Thoracic aorta (tissue), 2 donors: ENCODE measurements around the gene PFAS. TPM values are rescaled to one million over a fixed set of nuclear protein-coding genes. Genes with fewer than 3 reads are reported as not detected.
A peak's percentile ranks its signal among the peaks of the same experiment; 100 is the strongest.

Experiments
- ATAC-seq: fragments of 150-250 bp; one replicate; pipeline ENCODE4 v1.8.0; 2017; ENCODE audit warnings: low read depth; ENCODE audit not compliant: insufficient number of reproducible peaks, low FRiP score
- DNase-seq: peaks from one replicate; pipeline ENCODE4 v3.0.0-alpha.2; 2020; ENCODE audit warnings: low spot score
- H3K27ac ChIP-seq, 2 donors: fragments of 200-600 bp; sonication (generic); 1 replicate in 1 of 2; 2 replicates in 1 of 2; pipeline ENCODE4 v1.5.1; 2016; ENCODE audit warnings: mild to moderate bottlenecking in 2 of 2, moderate library complexity in 2 of 2
- H3K27me3 ChIP-seq: fragments of 200-600 bp; sonication (generic); replicated peaks from 2 replicates; pipeline ENCODE4 v1.6.0; 2016; ENCODE audit warnings: mild to moderate bottlenecking; ENCODE audit not compliant: insufficient read depth
- H3K36me3 ChIP-seq: fragments of 200-600 bp; sonication (generic); one replicate; pipeline ENCODE4 v1.5.1; 2016
- H3K4me1 ChIP-seq, 2 donors: fragments of 200-600 bp; sonication (generic); 1 replicate in 1 of 2; 2 replicates in 1 of 2; pipeline versions ENCODE4 v1.5.1 to v1.6.0; 2016; ENCODE audit warnings: low read depth in 2 of 2, mild to moderate bottlenecking in 1 of 2; ENCODE audit not compliant: control insufficient read depth in 1 of 2
- H3K4me3 ChIP-seq: fragments of 200-600 bp; sonication (generic); 2 replicates; pipeline ENCODE4 v1.5.1; 2016; ENCODE audit warnings: mild to moderate bottlenecking
- H3K9me3 ChIP-seq: fragments of 200-600 bp; sonication (generic); 2 replicates; pipeline ENCODE4 v1.5.1; 2016
- total RNA-seq, 2 donors: library from RNA; depleted of rRNA; stranded (reverse); fragments of >200 nt; gene quantifications; one replicate each; pipeline versions ENCODE4 v1.1.0 to v1.2.3, GENCODE V29; 2016
- TF ChIP-seq, protein P1 (sequence below): fragments of 200-600 bp; sonication (generic); IDR thresholded peaks from one replicate; pipeline ENCODE4 v1.5.1; 2019; ENCODE audit warnings: antibody characterized with exemption

The PFAS gene
- total RNA-seq, 2 donors from 2014 or later, result 13.2 to 15.2 TPM

DNA sequence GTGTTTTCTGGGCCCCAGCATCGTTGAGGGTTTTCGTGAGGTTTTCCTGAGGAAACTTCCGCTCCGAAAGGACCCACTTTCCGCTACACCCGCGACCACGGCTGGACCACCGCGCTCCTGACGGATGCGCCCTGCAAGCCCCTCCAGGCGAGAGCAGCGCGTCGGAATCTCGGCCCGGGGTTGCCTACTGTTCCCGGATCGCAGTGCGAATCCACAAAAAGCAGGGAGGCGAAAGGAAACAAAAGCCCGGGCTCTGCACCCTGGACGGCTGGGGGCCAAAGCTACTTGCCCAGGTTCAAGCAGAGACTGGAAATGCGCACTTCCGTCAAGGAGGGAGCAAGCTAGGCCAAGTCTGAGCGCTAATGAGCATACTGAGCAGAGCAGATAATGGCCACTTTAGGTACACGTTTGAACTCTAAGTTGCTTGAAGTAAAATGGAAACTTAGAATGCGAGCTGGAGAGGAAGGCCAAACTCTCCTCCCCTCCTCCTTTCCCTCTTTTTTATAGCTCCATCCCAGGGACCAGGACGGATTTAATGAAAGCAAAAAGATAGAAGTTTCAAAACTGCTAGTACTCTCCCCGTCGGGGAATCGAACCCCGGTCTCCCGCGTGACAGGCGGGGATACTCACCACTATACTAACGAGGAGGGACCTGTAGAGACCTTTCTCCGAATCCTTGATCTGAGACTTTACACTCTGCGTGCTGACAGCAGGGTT lies 27.3 kb upstream of the PFAS start:
- peaks cover 9 to 15% of the 10 kb centered on the region in 2 donors for H3K4me1 ChIP-seq
- peak; percentile 68 for ATAC-seq
- TF ChIP-seq, protein P1, sequence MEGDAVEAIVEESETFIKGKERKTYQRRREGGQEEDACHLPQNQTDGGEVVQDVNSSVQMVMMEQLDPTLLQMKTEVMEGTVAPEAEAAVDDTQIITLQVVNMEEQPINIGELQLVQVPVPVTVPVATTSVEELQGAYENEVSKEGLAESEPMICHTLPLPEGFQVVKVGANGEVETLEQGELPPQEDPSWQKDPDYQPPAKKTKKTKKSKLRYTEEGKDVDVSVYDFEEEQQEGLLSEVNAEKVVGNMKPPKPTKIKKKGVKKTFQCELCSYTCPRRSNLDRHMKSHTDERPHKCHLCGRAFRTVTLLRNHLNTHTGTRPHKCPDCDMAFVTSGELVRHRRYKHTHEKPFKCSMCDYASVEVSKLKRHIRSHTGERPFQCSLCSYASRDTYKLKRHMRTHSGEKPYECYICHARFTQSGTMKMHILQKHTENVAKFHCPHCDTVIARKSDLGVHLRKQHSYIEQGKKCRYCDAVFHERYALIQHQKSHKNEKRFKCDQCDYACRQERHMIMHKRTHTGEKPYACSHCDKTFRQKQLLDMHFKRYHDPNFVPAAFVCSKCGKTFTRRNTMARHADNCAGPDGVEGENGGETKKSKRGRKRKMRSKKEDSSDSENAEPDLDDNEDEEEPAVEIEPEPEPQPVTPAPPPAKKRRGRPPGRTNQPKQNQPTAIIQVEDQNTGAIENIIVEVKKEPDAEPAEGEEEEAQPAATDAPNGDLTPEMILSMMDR, result no peak
- H3K27me3 ChIP-seq, result no peaks in the 10 kb centered on the region
- H3K4me3 ChIP-seq, result peak overlapping the region; percentile 94
- peak overlapping the region; percentile 97 to 100 for H3K27ac ChIP-seq
- H3K36me3 ChIP-seq, result no peaks in the 10 kb centered on the region
- H3K9me3 ChIP-seq, result no peaks in the 10 kb centered on the region
- peak; percentile 81 for DNase-seq

DNA sequence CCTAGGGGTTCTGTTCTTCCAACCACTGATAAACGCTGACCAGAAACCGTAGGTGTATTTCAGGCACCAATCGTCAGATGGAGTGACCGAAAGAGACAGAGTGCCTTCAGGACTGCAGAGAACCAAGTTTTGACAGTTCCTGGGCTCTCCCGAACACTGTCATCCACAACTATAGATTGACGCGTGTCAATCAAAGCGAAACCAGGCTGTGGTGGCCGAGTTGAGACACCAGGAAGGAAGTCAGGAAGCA lies 26.8 kb upstream of the PFAS start:
- DNase-seq, result no peak
- Histone ChIP-seq H3K36me3 (no peaks in the 10 kb centered on the region), H3K4me3 (peak overlapping the region; percentile 94), H3K27me3 (no peaks in the 10 kb centered on the region), H3K4me1 (peaks cover 9 to 20% of the 10 kb centered on the region in 2 donors), H3K9me3 (no peaks in the 10 kb centered on the region), H3K27ac (peak overlapping the region; percentile 97 to 100)
- ATAC-seq, result no peak
- TF ChIP-seq, protein P1, result no peak

DNA sequence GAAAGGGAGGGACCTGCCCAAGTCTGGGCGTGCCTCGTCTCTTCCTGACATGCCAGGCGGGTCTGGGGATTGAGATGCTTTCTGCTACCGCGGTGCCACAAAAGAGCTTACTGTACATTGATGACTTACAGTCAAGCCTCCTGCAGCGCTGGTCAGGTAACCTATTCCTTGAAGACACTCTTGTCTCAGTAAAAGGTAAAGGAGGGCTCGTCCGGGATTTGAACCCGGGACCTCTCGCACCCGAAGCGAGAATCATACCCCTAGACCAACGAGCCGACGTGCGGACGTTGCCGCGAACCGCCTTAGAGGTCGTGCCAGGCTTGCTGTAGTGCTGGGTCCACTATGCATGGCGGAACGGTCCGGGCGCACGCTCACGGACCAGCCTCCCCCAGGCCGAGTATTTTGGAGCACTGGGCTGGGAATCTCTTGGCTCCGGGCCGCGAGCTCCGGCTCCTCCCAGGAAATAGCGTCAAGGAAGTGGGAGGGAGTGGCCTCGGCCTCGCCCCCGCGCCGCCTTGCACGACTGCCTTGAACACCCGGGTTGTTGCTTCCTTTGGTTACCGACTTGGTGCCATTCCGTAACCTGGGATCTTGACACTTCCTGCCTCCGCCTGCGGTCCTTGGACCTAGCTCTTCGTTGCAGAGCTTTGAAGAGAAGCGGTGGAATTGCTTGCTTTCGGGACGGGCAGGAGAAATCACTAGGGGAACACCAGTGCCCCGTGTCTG lies 26.3 kb upstream of the PFAS start:
- Histone ChIP-seq H3K4me3 (peak overlapping the region; percentile 94), H3K4me1 (peaks cover 9 to 21% of the 10 kb centered on the region in 2 donors), H3K9me3 (no peaks in the 10 kb centered on the region), H3K36me3 (peaks cover 4% of the 10 kb centered on the region), H3K27me3 (no peaks in the 10 kb centered on the region), H3K27ac (peak overlapping the region; percentile 97 to 100)
- DNase-seq (peak; percentile 79), ATAC-seq (peak; percentile 16)
- TF ChIP-seq, protein P1, result no peak

DNA sequence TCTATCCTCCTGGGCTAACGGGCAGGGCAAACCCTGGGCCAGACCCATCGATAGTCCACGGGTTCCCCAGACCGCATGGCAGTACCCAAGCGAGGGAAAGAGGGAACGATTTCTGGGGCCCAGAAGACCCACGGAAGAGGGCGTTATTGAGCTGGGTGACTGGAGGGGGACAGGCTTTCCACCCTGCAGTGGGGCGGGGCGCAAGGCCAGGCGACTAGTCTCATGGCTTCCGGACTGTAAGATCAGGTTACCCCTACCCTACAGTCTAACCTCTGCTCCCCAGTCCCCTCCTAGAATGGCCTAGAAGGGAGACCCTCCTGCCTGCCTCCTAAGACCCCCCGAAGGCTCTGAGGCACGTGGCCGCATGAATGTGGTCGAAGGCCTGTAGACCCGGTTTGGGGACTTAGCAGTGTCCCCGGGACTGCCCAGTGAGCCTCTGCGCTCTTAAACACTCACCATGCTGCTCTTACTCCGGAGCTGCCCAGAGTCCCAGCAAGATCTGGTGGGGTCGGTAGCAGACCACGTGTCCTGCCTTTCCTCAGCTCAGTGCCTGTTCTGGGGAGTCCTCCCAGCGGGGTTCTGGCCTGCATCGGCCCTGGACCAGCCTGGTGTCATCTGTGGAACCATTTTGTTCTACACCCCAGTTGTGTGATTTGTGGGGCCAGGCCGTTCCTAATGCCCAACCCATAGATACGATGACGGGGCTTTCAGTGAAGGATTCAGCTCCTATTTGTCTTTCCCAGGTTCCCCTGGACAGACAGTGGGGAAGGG lies 25.5 kb upstream of the PFAS start:
- H3K4me1 ChIP-seq, result peaks cover 9 to 21% of the 10 kb centered on the region in 2 donors
- peaks cover 12% of the 10 kb centered on the region for H3K36me3 ChIP-seq
- no peaks in the 10 kb centered on the region for H3K9me3 ChIP-seq
- H3K4me3 ChIP-seq, result peak overlapping the region; percentile 94
- DNase-seq (no peak), ATAC-seq (no peak)
- H3K27ac ChIP-seq, result peak overlapping the region; percentile 97 to 100
- H3K27me3 ChIP-seq, result no peaks in the 10 kb centered on the region
- TF ChIP-seq, protein P1, result no peak
